ENCODE measurements around the gene IL4R. TPM values are rescaled to one million over a fixed set of nuclear protein-coding genes. Genes with fewer than 3 reads are reported as not detected.

IL4R gene
- total and polyA plus RNA-seq, 2 of the 13 experiments (the other 11 are each of a cell fraction or from before 2014, with no cell fraction given): 15.9 to 49.6 TPM

DNA sequence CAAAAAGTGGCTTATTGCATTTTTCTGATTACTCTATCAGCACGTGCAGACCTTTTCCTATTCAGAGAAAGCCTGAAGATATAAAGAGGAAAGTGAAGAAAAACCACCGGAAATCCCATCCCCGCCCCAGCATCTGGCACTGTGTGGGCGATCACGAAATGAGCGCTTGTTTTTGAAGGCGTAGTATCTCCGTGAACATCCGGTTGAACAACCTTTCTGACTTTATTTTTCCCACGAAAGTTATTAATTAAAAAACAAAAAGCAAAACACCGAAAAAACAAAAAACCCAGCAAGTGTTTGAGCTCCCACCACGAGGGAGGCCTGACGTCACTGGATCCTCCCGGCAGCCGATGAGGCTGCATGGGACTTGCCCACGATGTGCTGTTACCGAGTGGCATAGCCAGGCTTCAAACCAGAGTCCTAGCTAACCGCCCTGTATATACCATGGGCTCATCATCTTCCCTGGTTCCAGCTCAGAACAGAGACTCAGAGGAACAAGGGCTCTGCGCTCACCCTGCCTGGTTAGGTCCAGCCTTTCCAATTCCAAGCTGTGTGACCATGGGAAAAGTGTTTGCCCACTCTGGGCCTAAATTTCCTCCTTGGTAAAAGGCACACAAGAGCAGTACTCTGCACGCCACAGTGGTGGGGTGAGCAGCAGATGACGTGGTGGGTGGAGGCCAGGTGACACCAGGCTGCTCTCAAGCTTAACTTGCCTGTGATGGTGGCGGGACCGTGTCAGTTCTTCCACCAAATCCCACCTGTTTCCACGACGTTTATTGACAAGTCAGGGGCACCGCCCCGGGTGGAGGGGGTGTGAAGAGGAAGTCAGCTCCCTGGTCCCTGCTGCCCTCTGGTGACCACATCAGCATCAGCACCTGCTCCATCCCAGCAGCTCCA, 53.9 kb downstream of the IL4R start (continued):
- TF ChIP-seq, protein P1, sequence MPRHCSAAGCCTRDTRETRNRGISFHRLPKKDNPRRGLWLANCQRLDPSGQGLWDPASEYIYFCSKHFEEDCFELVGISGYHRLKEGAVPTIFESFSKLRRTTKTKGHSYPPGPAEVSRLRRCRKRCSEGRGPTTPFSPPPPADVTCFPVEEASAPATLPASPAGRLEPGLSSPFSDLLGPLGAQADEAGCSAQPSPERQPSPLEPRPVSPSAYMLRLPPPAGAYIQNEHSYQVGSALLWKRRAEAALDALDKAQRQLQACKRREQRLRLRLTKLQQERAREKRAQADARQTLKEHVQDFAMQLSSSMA (CRISPR knock-in tag; IDR thresholded peaks at IDR 0.05): no peak
- TF ChIP-seq, protein P2, sequence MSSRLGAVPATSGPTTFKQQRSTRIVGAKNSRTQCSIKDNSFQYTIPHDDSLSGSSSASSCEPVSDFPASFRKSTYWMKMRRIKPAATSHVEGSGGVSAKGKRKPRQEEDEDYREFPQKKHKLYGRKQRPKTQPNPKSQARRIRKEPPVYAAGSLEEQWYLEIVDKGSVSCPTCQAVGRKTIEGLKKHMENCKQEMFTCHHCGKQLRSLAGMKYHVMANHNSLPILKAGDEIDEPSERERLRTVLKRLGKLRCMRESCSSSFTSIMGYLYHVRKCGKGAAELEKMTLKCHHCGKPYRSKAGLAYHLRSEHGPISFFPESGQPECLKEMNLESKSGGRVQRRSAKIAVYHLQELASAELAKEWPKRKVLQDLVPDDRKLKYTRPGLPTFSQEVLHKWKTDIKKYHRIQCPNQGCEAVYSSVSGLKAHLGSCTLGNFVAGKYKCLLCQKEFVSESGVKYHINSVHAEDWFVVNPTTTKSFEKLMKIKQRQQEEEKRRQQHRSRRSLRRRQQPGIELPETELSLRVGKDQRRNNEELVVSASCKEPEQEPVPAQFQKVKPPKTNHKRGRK (CRISPR knock-in tag; IDR thresholded peaks at IDR 0.05): no peak
- no peak for TF ChIP-seq ZNF432 (CRISPR knock-in tag; IDR thresholded peaks at IDR 0.05; ENCODE audit: borderline replicate concordance)
- TF ChIP-seq, protein P3, sequence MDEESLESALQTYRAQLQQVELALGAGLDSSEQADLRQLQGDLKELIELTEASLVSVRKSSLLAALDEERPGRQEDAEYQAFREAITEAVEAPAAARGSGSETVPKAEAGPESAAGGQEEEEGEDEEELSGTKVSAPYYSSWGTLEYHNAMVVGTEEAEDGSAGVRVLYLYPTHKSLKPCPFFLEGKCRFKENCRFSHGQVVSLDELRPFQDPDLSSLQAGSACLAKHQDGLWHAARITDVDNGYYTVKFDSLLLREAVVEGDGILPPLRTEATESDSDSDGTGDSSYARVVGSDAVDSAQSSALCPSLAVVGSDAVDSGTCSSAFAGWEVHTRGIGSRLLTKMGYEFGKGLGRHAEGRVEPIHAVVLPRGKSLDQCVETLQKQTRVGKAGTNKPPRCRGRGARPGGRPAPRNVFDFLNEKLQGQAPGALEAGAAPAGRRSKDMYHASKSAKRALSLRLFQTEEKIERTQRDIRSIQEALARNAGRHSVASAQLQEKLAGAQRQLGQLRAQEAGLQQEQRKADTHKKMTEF (CRISPR knock-in tag; IDR thresholded peaks at IDR 0.05): peak; percentile 45; the same call in 1 of the 2 replicates
- no peak for TF ChIP-seq ZNF672 (CRISPR knock-in tag; IDR thresholded peaks at IDR 0.05)
- TF ChIP-seq HOXA9 (CRISPR knock-in tag; IDR thresholded peaks at IDR 0.05; ENCODE audit: borderline replicate concordance): no peak
- no peak for TF ChIP-seq ZNF234 (CRISPR knock-in tag; conservative IDR thresholded peaks at IDR 0.05)
- TF ChIP-seq, protein P4, sequence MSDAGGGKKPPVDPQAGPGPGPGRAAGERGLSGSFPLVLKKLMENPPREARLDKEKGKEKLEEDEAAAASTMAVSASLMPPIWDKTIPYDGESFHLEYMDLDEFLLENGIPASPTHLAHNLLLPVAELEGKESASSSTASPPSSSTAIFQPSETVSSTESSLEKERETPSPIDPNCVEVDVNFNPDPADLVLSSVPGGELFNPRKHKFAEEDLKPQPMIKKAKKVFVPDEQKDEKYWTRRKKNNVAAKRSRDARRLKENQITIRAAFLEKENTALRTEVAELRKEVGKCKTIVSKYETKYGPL (CRISPR knock-in tag; IDR thresholded peaks at IDR 0.05): no peak
- TF ChIP-seq, protein P5, sequence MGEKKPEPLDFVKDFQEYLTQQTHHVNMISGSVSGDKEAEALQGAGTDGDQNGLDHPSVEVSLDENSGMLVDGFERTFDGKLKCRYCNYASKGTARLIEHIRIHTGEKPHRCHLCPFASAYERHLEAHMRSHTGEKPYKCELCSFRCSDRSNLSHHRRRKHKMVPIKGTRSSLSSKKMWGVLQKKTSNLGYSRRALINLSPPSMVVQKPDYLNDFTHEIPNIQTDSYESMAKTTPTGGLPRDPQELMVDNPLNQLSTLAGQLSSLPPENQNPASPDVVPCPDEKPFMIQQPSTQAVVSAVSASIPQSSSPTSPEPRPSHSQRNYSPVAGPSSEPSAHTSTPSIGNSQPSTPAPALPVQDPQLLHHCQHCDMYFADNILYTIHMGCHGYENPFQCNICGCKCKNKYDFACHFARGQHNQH (CRISPR knock-in tag; IDR thresholded peaks at IDR 0.05): no peak
- no peak for TF ChIP-seq ZNF224 (CRISPR knock-in tag; IDR thresholded peaks at IDR 0.05)
- no peak for TF ChIP-seq SMARCC2 (IDR thresholded peaks at IDR 0.05)
- no peak for TF ChIP-seq CENPX (CRISPR knock-in tag; IDR thresholded peaks at IDR 0.05)
- TF ChIP-seq FOXJ3 (CRISPR knock-in tag; IDR thresholded peaks at IDR 0.05; ENCODE audit: borderline replicate concordance): no peak
- TF ChIP-seq, protein P6, sequence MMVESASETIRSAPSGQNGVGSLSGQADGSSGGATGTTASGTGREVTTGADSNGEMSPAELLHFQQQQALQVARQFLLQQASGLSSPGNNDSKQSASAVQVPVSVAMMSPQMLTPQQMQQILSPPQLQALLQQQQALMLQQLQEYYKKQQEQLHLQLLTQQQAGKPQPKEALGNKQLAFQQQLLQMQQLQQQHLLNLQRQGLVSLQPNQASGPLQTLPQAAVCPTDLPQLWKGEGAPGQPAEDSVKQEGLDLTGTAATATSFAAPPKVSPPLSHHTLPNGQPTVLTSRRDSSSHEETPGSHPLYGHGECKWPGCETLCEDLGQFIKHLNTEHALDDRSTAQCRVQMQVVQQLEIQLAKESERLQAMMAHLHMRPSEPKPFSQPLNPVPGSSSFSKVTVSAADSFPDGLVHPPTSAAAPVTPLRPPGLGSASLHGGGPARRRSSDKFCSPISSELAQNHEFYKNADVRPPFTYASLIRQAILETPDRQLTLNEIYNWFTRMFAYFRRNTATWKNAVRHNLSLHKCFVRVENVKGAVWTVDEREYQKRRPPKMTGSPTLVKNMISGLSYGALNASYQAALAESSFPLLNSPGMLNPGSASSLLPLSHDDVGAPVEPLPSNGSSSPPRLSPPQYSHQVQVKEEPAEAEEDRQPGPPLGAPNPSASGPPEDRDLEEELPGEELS (CRISPR knock-in tag; IDR thresholded peaks at IDR 0.05): no peak
- TF ChIP-seq TCF7 (IDR thresholded peaks at IDR 0.05; ENCODE audit: low read depth): no peak
- TF ChIP-seq ETV5 (CRISPR knock-in tag; IDR thresholded peaks at IDR 0.05; ENCODE audit: borderline replicate concordance): no peak; the same call in 1 of the 2 replicates
- no peak for TF ChIP-seq RXRA (CRISPR knock-in tag; IDR thresholded peaks at IDR 0.05)
- no peak for TF ChIP-seq NR2C2 (CRISPR knock-in tag; IDR thresholded peaks at IDR 0.05; ENCODE audit: borderline replicate concordance)
- TF ChIP-seq REPIN1 (CRISPR knock-in tag; IDR thresholded peaks at IDR 0.05; ENCODE audit: borderline replicate concordance, low read depth): no peak
- peak; percentile 64; the same call in 1 of the 2 replicates for TF ChIP-seq TSC22D2 (CRISPR knock-in tag; IDR thresholded peaks at IDR 0.05; ENCODE audit: borderline replicate concordance)
- TF ChIP-seq IKZF4 (CRISPR knock-in tag; IDR thresholded peaks at IDR 0.05; ENCODE audit: borderline replicate concordance, low read depth, not compliant biosample characterization): no peak

Measured in HepG2 (cell line).